GM19193 (cell line): Measurements from ENCODE around the gene ZBTB24.

Experiments used
- POLR2A ChIP-seq: IDR thresholded peaks from 4 replicates; pipeline ENCODE4 v1.6.1; 2011; ENCODE audit not compliant: insufficient read depth, insufficient read length; ENCODE audit errors: extremely low read depth

The ZBTB24 gene

GRCh38 chr6:109508166-109508860, 25.3 kb upstream of the ZBTB24 start:
- no peak for TF ChIP-seq POLR2A

- no peak for TF ChIP-seq POLR2A
Observed at GRCh38 chr6:109507490-109508072, 24.6 kb upstream of the ZBTB24 start.

GRCh38 chr6:109506841-109507240, 23.8 kb upstream of the ZBTB24 start:
- no peak for TF ChIP-seq POLR2A

DNA sequence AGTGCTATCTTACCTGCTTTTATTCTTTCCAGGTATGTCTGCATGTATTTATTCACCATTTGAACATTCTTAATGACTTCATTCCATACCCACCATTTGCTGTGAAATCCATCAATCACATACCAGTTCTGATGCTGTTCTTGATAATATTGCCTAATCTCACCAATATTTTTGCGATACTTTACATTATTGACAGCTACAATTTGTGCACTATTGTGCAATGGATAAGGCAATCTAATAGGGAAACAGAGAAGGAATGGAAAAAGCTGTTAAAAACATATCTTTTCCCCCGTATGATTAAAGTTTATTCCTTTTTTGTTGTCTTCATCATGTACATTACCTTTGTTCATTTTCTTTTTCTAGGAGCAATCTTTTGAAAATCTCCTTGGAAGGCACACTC, 23.3 kb upstream of the ZBTB24 start:
- no peak for TF ChIP-seq POLR2A

DNA sequence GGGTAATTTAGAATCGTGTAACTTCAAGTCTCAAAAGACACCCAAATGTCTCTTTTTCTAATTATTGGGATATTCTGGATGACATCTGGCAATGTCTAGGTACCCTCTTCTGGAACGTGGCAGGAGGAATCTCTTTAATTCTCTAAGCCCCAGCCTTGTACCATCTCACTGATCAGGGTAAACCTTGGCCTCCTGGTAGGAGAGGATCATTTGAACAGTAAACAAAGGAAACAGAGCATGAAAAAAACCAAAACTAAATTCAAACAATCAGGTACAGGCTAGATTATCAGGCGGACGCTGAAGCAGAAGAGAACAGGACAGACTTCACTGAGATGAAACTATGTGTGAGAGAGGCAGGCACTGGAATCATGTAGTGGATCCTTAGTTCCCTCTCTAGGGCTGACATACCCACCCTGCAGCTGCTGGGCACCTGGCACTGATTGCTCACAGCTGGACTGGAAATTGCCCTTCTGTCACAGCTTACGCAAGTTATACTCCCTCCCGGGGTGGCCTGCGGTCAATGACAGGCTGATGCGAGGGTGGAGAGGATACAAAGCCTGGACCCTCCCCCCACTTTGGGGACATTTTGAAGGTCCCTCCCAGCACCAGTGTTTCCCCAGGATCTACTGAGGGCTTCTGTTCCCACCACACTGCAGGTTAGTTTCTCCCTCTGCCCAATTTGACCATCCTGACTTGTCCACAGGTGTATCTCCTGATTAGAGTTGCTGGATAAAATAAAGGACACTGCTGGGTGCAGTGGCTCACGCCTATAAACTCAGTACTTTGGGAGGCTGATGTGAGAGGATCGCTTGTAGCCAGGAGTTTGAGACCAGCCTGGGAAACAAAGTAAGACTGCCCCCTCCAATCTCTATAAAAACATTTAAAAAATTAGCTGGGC, 20.6 kb upstream of the ZBTB24 start:
- TF ChIP-seq POLR2A, result no peak

GRCh38 chr6:109498936-109499335, 15.9 kb upstream of the ZBTB24 start:
- no peak for TF ChIP-seq POLR2A

DNA sequence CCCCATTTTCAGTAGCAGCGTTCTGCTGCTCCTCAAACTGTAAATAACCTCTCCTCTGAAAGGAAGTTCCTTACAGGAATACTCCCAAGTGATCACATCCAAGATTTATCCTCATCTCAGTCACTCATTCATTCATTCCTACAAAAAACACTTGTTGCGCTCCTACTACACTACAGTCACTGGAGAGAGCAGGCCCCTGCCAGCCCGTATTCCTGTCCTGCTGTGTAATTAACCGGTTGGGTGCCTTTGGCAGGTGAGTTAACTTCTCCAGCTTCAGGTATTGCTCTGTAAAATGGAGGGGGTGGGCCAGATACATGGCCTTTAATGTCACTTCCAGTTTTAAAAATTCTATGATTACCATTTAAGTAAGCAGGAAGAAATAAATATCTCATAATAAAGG, 15.0 kb upstream of the ZBTB24 start:
- TF ChIP-seq POLR2A, result no peak

DNA sequence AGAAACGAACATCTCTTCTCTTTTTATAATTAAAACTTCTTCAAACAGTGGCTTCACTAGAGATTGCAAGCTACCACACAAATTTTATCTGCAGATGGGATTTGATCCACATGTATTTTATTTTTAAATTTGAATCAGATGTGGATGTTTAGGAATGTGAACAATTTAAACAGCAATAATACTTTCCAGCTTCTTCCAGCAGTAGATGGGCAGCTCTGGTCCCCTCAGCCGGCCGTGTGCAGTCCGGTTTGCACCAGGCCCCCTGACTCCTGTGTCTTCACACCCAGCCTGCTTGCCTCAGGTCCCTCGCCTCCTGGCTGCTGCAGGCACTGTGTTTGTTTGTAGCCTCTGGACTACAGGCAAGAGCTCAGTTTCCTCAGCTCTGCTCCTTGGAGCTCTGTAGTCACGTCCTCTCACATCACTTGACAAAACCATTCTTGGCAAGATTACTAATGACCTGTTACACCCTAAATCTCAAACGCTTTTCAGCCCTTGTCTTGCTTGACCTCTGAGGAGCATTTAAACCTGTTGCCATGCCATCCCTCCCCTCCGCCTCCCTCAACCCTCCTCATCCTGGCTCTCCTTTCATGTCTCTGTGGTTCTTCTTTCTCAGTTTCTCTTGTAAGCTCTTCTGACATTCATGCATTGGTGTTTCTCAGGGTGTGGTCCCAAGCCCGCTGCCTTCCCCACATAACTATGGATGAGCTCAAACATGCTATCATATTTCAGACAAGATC, 13.2 kb upstream of the ZBTB24 start:
- TF ChIP-seq POLR2A, result no peak

- TF ChIP-seq POLR2A, result no peak
Observed at GRCh38 chr6:109493865-109494264, 10.8 kb upstream of the ZBTB24 start.

DNA sequence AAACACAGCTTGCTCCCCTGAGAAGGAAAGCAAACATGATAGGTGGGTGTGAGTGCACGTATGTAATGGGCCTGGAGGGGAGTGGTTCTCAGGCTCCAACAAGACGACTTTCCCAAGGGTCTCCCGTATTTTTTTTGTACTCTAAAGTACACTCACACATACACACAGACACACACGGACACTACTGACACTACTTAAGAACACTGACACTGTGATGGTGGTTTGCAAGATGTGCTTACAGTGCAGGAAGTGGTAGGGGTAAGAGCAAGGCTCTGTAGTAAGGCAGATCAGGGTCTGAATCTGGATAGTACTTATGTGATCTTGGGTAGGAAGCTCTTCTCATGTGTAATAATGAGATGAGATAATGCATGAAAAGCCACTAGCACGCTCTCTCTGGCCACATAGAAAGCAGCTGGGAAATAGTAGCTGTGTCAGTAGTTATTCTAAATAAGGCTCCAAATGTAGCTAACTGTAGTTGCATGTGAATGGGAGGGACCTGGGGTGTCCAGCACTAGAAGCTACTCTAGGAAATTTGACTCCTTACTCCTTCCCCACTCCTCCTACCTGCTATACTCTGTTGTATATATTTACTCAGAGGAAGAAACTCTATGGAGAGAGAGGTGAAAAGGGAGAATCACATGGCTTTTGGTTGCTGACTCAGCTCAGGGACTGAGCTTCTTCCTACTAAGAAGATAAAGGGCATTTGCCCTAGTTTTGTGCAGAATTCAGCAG, 8.4 kb upstream of the ZBTB24 start:
- no peak for TF ChIP-seq POLR2A

DNA sequence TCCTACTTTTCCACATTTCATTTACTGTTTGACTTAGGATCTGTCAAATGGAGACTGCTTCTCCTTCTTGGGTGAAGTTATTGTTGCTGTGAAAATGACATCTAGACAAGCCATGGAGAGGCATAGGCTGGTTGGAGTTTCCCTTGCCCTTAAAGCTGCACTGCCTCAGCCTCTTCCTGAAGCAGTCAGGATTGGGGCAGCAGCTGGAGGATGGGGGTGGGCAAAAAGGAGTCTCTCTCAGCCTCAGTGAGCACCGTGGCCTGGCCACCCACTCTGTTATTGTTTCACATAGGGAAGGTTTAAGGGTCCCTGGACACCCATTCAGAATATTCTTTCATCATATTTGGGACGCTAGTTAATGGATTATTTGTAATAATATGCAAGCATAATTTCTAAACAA, 7.7 kb upstream of the ZBTB24 start:
- no peak for TF ChIP-seq POLR2A

- TF ChIP-seq POLR2A, result no peak
Observed at GRCh38 chr6:109488001-109488400, 5.0 kb upstream of the ZBTB24 start.

- no peak for TF ChIP-seq POLR2A
Observed at GRCh38 chr6:109486068-109486467, 3.0 kb upstream of the ZBTB24 start.

- no peak for TF ChIP-seq POLR2A
Observed at GRCh38 chr6:109485266-109485935, 2.4 kb upstream of the ZBTB24 start.

DNA sequence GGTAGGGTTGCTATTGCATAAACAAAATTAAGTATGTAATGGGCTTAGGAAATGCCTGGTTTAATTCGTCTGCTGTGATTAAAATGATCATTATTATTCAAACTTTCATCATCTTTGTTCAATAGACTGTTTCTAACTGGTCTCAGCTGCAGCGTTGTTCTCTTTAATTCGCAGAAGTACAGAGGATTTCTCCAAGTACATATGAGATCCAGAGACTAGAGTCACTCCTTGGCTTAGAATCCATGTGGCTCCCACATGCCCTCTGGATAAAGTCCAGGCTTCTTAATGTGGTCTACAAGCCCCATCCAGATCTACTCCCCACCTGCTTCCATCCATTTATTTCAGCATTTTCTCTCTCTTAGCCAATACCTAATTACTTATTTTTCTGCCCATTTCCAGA, 1.1 kb upstream of the ZBTB24 start:
- TF ChIP-seq POLR2A, result no peak

- TF ChIP-seq POLR2A, result no peak
Observed at GRCh38 chr6:109483735-109484057, 677 bp upstream of the ZBTB24 start.
